ENCODE measurements around the gene PROM1. TPM values are rescaled to one million over a fixed set of nuclear protein-coding genes. Genes with fewer than 3 reads are reported as not detected.

The PROM1 gene
- total RNA-seq, 2 experiments from 2014 or later: not detected

DNA sequence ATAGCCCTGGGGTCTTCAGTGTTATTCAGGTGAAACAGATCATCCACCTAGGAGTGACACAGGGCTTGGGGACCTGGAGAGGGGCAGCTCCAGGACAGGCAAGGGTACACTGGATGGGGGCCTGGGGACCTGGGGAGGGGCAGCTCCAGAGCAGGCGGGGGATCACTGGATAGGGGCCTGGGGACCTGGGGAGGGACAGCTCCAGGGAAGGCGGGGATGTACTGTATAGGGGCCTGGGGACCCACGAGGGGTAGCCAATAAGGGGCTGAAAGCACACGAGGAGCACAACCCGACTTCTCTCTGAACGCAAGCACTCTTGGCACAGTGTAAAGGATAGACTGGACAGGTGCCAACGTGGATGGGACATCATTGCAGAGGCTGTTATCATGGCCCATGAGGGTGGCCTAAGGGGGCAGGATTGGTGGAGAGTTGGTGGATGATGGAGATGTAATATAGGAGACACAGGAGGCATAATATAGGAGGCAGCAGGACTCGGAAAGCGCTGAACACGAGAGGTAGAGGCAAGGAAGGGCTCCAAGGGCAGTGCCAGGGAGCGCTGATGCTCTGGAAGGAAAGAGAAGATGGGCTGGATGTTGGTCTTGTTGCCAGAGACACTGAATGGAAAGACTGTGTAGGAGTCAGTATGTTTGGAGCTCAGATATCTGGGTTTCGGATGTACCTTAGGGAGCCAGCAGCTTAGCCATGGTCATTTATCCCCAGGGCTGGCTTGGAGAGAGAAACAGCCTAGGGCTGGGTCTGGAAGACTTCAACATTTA lies 82.9 kb downstream of the PROM1 start:
- no peak overlapping the region for H3K4me3 Mint-ChIP-seq
- H3K36me3 Mint-ChIP-seq: no peaks in the 10 kb centered on the region
- H3K27me3 Mint-ChIP-seq: peaks cover 19% of the 10 kb centered on the region
- CTCF ChIA-PET: interaction anchor here (0.6 to 3.4 kb wide), 23 partner anchors 9 to 770 kb away, joined by 3 to 59 read pairs (median 4); partner anchors contain the start of genes FGFBP1 and FGFBP2
- H3K4me1 Mint-ChIP-seq: no peaks in the 10 kb centered on the region
- ATAC-seq (peak; percentile 25), DNase-seq (no peak)
- no peaks in the 10 kb centered on the region for H3K9me3 Mint-ChIP-seq (ENCODE audit: low read depth)
- no peak overlapping the region for H3K27ac Mint-ChIP-seq

DNA sequence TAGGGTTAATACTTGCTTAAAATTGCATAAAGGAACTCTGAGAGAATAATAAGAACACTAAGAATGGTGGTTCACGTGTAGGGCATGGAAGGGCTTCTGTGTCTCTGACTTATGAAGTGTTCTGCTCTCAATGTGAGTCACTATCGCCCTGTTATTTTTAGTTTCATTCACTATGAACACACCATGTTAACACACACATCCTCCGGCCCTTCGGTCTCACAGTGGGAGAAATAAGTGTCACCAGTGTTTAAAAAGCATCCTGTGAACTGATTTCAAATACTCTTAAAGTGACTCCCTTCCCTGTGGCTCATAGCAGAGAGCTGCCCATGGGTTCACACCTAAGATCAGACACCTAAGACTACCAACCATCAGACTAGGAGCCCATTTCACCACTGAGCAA lies 87.0 kb downstream of the PROM1 start:
- CTCF ChIA-PET: interaction anchor here (1.1 to 5.2 kb wide), 4 partner anchors 14 to 191 kb away, joined by 3 to 24 read pairs (median 6); no protein-coding TSS in a partner anchor
- Mint-ChIP-seq H3K27me3 (peaks cover 35% of the 10 kb centered on the region), H3K27ac (no peak overlapping the region), H3K9me3 (ENCODE audit: low read depth) (no peaks in the 10 kb centered on the region), H3K4me1 (peaks cover 3% of the 10 kb centered on the region), H3K36me3 (no peaks in the 10 kb centered on the region), H3K4me3 (no peak overlapping the region)
- ATAC-seq: no peak
- no peak for DNase-seq

DNA sequence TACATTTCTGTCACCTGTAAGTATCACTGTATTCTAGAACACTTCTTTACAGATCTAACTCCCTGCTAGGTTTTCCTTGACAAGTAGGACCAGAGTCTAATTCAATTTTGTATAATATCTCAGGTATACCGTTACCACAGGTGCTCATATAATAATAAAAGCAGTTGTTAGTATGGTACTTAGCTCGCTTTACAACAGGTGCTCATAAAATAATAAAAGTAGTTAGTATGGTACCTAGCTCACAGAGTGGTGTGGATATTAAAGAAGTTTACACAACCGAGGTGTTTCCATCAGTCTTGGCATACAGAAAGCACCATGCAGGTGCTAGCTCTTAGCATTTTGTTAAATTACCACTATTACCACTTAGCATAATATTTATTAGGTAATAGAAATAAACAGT lies 88.0 kb downstream of the PROM1 start:
- Mint-ChIP-seq H3K27ac (no peak overlapping the region), H3K36me3 (no peaks in the 10 kb centered on the region), H3K9me3 (ENCODE audit: low read depth) (no peaks in the 10 kb centered on the region), H3K4me1 (peaks cover 3% of the 10 kb centered on the region), H3K4me3 (no peak overlapping the region), H3K27me3 (peaks cover 43% of the 10 kb centered on the region)
- CTCF ChIA-PET: interaction anchor here (1.1 to 5.2 kb wide), 4 partner anchors 13 to 190 kb away, joined by 3 to 24 read pairs (median 6); no protein-coding TSS in a partner anchor
- ATAC-seq (no peak), DNase-seq (no peak)

DNA sequence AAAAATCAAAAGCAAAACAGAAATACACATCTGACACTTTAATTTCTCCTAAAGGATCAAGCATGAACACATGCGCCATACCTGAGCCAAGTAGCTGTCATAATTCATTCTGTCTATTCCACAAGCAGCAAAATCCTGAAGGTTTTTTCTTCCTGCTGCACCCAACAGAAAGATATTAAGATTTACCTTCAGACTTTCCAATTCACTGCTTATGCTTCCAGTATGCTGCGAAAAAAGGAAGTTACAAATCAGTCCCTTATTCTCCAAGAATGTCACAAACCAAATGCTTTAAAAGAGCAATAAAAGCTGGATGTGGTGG lies 91.7 kb downstream of the PROM1 start:
- no peak overlapping the region for H3K27ac Mint-ChIP-seq
- H3K4me1 Mint-ChIP-seq: peaks cover 3% of the 10 kb centered on the region
- H3K4me3 Mint-ChIP-seq: no peak overlapping the region
- H3K9me3 Mint-ChIP-seq (ENCODE audit: low read depth): no peaks in the 10 kb centered on the region
- H3K27me3 Mint-ChIP-seq: peaks cover 52% of the 10 kb centered on the region
- CTCF ChIA-PET: interaction anchor here (0.7 to 1.5 kb wide), 3 partner anchors 9 to 14 kb away, joined by 3 to 7 read pairs (median 3); no protein-coding TSS in a partner anchor
- no peak for DNase-seq
- ATAC-seq: no peak
- no peaks in the 10 kb centered on the region for H3K36me3 Mint-ChIP-seq

DNA sequence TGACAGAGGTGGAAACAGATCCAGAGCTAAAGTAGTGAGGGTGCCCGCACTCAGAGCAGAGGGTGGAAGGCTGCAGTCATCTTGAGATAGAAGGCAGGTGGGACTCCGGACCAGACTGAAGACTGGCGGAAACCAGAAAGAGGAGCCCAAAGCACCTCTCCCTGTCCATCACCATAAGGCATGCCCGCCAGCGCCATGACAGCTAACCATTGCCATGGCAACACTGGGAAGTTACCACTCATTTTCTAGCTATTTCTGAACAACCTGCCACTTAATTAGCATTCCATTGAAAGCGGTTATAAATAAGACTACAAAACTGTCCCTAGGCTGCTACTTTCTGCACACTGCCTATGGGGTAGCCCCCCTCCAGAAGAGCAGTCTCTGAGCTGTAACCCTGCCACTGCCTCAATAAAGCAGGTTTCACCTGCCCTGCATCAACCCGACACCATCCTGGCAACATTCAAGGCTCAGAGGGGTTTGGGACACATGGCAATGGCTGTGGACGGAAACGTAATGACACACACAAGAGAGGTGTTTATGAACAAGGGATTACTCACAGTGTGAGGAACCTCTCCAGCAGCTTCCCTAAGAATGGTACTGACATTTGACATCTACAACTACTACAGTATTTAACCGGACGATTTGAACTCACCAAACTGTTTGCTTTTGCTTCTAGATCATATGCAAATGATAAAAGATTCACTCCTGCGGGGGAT lies 93.1 kb downstream of the PROM1 start:
- H3K27me3 Mint-ChIP-seq: peaks cover 58% of the 10 kb centered on the region
- H3K9me3 Mint-ChIP-seq (ENCODE audit: low read depth): no peaks in the 10 kb centered on the region
- peaks cover 3% of the 10 kb centered on the region for H3K4me1 Mint-ChIP-seq
- DNase-seq (no peak), ATAC-seq (no peak)
- no peak overlapping the region for H3K27ac Mint-ChIP-seq
- CTCF ChIA-PET: interaction anchor here (0.9 to 1.0 kb wide), 2 partner anchors 10 to 11 kb away, joined by 3 to 4 read pairs; no protein-coding TSS in a partner anchor
- H3K4me3 Mint-ChIP-seq: no peak overlapping the region
- H3K36me3 Mint-ChIP-seq: no peaks in the 10 kb centered on the region

DNA sequence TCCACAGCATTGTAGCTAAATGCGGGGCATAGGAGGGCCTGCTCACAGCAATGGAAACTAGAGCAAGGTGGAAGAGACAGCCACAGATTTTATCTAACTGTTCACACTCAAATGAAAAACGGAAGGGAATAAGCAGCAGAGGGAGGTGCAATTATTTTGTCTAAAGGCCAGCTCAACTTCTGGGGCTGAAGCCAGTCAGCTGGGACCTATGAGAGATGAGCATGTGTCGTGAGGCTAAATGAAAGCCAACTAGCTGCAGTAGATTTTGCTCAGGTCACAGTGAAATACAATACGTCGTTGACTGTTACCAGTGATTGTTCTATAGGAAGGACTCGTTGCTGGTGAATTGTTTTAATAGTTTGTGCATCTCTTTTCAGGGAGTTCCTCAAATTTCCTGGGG lies 94.4 kb downstream of the PROM1 start:
- CTCF ChIA-PET: interaction anchor here (1.0 to 1.1 kb wide), 2 partner anchors 12 to 26 kb away, joined by 3 to 4 read pairs; partner anchors contain the start of gene FGFBP2
- peaks cover 3% of the 10 kb centered on the region for H3K4me1 Mint-ChIP-seq
- H3K9me3 Mint-ChIP-seq (ENCODE audit: low read depth): no peaks in the 10 kb centered on the region
- H3K27me3 Mint-ChIP-seq: peaks cover 62% of the 10 kb centered on the region
- no peak overlapping the region for H3K4me3 Mint-ChIP-seq
- ATAC-seq (no peak), DNase-seq (no peak)
- no peaks in the 10 kb centered on the region for H3K36me3 Mint-ChIP-seq
- H3K27ac Mint-ChIP-seq: no peak overlapping the region

DNA sequence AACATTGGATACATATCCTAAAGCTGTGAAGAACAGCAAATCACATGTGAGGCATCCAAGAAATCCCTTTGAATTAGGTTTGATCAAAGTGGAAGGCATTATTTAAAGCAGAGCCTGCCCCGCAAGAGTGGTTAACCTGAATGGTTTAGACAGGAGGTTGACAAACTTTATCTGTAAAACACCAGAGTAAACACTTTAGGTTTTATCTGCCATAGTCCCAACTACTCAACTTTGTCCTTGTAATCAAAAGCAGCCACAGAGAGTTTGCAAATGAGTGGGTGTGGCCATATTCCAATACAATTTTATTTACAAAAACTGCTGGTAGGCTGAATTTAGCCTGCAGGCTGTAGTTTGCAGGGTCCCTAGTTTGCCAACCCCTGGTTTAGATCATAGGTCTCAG lies 95.6 kb downstream of the PROM1 start:
- CTCF ChIA-PET: interaction anchor here (0.9 kb wide), 1 partner anchor 18 kb away, joined by 3 read pairs; no protein-coding TSS in a partner anchor
- peaks cover 3% of the 10 kb centered on the region for H3K4me1 Mint-ChIP-seq
- no peak for DNase-seq
- H3K36me3 Mint-ChIP-seq: no peaks in the 10 kb centered on the region
- H3K4me3 Mint-ChIP-seq: no peak overlapping the region
- H3K27me3 Mint-ChIP-seq: peaks cover 64% of the 10 kb centered on the region
- no peak overlapping the region for H3K27ac Mint-ChIP-seq
- no peak for ATAC-seq
- H3K9me3 Mint-ChIP-seq (ENCODE audit: low read depth): no peaks in the 10 kb centered on the region

DNA sequence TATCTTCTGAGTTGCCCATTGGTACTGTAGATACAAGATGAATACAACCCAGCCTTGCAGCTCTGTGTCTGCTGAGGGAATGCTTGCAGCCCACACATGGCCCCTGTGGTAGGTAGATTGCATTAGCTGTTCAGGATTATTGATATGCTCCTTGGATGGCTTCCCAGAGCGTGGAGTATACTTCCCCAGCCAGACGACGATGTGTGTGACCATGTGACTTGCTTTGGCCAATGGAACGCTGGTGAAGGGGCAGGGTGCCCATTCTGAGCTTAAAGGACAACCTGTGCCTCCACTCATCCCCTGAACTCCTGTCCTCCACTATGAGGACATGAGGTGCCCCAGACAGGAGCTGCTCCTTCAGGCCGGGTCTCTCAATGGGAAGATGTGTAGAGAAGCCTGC lies 96.9 kb downstream of the PROM1 start:
- Mint-ChIP-seq H3K27ac (no peak overlapping the region), H3K27me3 (peaks cover 65% of the 10 kb centered on the region), H3K36me3 (no peaks in the 10 kb centered on the region), H3K4me3 (no peak overlapping the region), H3K4me1 (peaks cover 1% of the 10 kb centered on the region), H3K9me3 (ENCODE audit: low read depth) (no peaks in the 10 kb centered on the region)
- DNase-seq (no peak), ATAC-seq (no peak)
- CTCF ChIA-PET: interaction anchor here (0.6 to 1.0 kb wide), 2 partner anchors 15 to 18 kb away, joined by 3 to 4 read pairs; no protein-coding TSS in a partner anchor

DNA sequence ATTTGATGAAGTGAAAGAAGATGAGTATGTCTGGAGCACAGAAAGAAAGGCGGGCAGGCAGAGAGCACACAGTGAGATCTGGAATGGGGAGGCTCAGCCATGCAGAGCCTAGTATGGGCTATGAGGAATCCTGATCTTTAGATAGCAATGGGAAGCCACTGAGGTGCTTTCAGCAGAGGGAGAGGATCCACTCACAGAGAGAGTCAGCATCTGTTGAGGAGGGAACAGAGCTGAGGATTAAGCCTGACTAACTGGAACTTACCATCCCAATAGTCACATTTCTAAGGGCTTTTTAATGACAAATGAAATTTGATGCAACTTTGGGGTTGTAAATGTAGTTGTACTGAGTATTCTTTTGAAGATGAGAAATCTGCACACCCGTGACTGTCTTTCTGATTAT lies 100.2 kb downstream of the PROM1 start:
- Mint-ChIP-seq H3K36me3 (no peaks in the 10 kb centered on the region), H3K9me3 (ENCODE audit: low read depth) (no peaks in the 10 kb centered on the region), H3K27me3 (peaks cover 49% of the 10 kb centered on the region), H3K27ac (no peak overlapping the region), H3K4me1 (no peaks in the 10 kb centered on the region), H3K4me3 (no peak overlapping the region)
- ATAC-seq (no peak), DNase-seq (no peak)
- CTCF ChIA-PET: interaction anchor here (1.0 to 1.6 kb wide), 3 partner anchors 13 to 101 kb away, joined by 3 to 4 read pairs (median 3); no protein-coding TSS in a partner anchor

DNA sequence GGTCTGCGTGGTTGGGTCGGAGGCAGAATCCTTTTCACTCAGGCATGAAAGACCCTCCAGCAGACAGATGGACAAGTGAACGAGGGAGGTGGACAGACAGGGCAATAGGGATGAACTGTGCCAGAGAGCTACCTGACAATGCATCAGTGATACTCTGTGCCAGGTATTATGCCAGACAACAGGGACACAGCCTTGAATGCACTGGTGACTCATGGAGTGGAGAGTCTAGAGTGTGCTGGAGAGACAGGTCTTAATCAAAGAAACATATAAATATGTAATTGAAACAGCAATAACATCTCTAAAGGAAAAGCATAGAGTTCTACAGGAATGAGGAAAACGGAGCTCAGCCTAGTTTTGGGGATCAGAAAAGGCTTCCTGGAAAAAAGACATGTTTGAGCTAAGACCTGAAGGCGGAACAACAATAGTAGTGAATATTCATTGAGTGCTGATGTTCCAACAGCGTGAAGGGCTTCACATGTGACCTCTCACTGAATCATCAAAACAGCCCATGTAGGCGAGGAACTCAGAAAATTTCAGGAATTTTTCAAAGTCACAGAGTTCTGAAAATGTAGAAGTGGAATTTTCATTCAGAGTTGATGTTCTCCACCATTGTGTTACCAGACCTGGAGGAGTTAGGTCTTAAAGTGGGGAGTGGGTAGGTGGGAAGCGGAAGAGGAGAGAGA lies 100.8 kb downstream of the PROM1 start:
- ATAC-seq (no peak), DNase-seq (no peak)
- Mint-ChIP-seq H3K27ac (no peak overlapping the region), H3K4me3 (no peak overlapping the region), H3K4me1 (no peaks in the 10 kb centered on the region), H3K9me3 (ENCODE audit: low read depth) (no peaks in the 10 kb centered on the region), H3K27me3 (peaks cover 52% of the 10 kb centered on the region), H3K36me3 (no peaks in the 10 kb centered on the region)
- CTCF ChIA-PET: interaction anchor here (0.7 to 1.6 kb wide), 2 partner anchors 9 to 13 kb away, joined by 3 to 4 read pairs; no protein-coding TSS in a partner anchor

DNA sequence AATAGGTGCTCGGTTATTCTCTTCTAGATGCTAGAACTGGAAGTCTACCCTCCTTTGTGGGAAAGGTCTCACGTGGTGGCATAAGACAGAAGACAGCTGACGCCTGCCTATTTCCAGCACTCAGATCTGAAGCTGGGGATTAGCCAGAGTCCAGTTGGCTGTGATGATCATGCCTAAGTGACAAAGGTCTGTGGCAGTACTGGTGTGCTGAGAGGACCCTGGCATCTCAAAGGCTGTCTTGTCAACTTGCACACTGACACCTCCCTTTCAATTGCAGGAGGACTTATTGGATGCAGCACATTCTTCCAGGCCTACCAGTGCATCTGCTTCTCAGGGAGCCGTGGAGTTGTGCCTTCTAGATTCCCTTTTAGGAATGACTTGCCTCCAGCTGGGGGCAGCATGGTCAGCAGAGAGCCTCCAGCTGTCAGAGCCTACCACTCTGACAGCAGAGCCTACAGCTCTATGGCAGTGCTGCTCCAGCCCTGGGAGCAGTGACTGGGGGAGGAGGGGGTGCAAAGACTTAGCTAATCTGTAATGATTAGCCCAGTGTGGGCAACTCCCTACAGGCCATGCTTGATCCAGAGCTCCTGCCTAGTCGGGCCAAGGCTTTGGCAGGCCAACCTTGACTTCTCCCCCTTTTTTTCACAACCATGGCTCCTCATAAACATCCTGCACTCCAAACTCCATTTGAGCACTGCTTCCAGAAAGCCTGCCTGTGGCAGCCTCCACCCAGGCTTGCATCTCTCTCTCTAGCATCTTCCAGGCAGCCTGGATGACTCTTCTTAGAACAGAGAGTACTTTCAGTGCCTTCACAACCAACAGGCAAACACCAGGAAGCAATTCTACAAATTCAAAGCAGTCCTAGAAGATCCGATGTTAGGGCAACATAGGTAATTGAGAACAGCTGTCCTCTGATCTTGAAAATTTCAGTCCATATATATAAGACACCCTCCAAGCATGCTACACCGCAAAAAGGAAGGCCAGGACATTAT lies 107.1 kb downstream of the PROM1 start:
- Mint-ChIP-seq H3K4me1 (no peaks in the 10 kb centered on the region), H3K27ac (no peak overlapping the region), H3K9me3 (ENCODE audit: low read depth) (no peaks in the 10 kb centered on the region), H3K27me3 (peaks cover 35% of the 10 kb centered on the region), H3K4me3 (no peak overlapping the region), H3K36me3 (no peaks in the 10 kb centered on the region)
- no peak for DNase-seq
- CTCF ChIA-PET: interaction anchor here (0.7 to 1.6 kb wide), 3 partner anchors 14 to 63 kb away, joined by 3 to 6 read pairs (median 4); partner anchors contain the start of gene FGFBP2
- ATAC-seq: no peak

DNA sequence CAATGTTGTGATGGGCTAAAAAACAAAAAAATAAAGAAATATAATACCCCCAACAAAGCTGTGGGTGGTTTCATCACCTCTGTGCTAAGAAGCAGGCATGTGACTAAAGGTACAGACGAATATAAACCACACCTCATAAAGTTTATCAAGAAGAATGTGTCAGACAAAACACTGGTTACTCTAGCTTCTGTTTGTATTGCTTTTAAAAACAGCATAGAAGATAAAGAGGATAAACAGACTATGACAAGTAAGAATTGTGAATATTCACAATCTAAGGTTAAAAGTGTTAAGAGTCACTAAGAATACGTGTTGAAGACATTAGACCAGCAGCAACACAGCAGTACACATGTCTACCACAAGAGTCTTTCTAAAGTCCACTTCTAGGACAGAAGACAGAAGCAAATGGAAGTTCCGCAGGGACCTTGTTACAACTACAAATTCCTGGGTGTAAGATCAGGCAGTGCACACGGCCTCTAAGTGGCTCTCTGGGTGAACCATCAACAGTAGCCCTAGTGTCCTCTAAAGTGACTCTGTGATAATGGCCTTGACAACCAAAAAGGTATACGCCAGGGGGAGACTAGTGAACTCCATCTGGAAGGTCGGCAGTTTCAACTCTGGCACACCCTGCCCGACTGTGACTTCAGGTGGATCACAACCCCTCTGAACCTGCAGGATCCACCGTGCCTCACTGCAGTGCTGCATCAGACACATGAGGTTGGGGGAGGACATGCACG lies 112.6 kb downstream of the PROM1 start:
- Mint-ChIP-seq H3K36me3 (no peaks in the 10 kb centered on the region), H3K4me3 (no peak overlapping the region), H3K9me3 (ENCODE audit: low read depth) (no peaks in the 10 kb centered on the region), H3K27me3 (peaks cover 40% of the 10 kb centered on the region), H3K4me1 (no peaks in the 10 kb centered on the region), H3K27ac (no peak overlapping the region)
- ATAC-seq (no peak), DNase-seq (no peak)
- CTCF ChIA-PET: no interaction called here

Measured in activated CD8-positive, alpha-beta memory T cell treated with anti-CD3 and anti-CD28 coated beads, Interleukin-2, amount 10 ng/mL, durations not matched to agents 7 days and 5 days (primary cell).